Superior temporal gyrus (tissue), 1 donor: Measurements from ENCODE around the gene SGO2.
"Not testable (repeated sequence)": the region's sequence is repeated elsewhere in the genome, so short reads cannot be mapped to it uniquely, and the experiment has no call there.

Experiments
- DNase-seq: peaks from one replicate; pipeline ENCODE4 v3.0.0-alpha.2; 2016; ENCODE audit errors: extremely low spot score

The SGO2 gene

GRCh38 chr2:200624026-200624425, 98.0 kb downstream of the SGO2 start:
- DNase-seq = no peak

- no peak for DNase-seq
These were observed 98.7 kb downstream of the SGO2 start for GRCh38 chr2:200624658-200625057.

GRCh38 chr2:200625282-200625681, 99.3 kb downstream of the SGO2 start:
- DNase-seq = no peak

DNA sequence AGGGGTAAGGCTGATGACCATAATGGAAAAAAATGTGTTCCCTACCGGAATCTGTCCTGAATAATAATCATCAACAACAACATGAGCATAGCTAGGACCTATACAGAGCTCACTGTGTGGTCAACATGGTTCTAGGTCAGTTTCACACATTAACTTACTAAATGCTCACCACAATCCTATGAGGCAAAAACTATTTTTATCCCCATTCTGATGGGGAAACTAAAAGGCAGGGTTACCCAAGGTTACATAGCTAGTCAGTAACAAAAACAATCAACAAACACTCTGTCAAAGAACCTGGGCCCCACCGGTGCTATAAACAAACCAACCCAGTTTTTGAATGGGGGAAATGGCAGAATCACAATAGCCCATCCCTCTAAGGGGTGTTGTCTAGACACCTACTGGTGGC, 100.0 kb downstream of the SGO2 start:
- no peak for DNase-seq

DNA sequence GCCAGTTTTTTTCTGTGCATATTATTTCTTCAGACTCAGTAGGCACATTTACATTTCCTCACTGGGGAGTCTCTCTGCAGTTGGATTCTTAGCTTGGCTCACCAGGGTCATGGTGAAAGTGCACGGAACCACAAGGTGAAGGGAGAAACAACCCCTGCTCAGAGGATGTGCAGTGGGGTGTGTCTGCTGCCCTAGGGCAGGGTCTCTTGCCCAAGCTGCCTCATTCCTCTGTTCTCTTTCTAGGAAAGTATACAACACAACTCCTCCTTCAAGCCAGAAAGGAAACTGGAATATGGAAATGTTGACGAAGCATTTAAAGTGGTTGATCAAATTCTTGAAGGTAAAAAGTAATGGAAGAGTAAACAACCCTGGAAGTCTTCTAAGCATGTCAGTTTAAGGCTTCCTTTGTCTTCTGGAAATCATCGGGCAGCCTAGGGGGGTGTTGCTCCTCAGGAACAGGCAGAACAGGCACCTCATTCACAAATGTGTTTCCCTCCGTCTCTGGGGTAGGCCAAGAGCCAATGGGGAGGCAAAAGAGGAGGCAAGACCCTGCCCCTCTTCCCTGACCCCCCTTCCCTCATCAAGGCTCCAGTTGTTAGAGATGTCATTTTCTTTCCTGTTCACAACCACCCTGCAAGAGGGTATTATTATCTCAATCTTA, 101.2 kb downstream of the SGO2 start:
- DNase-seq = no peak

DNA sequence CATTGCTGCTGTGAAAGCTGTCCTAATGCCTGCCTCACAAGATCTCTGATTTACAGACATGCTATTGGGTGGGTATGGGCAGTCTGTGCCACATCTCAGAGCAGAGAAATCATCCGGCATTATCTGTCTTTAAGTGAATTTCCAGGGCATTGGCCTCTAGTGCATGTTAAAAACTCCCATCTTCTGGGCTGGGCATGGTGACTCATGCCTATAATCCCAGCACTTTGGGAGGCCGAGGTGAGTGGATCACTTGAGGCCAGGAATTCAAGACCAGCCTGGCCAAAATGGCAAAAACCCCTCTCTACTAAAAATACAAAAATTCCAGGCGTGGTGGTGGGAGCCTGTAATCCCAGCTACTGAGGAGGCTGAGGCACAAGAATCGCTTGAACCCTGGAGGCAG, 102.5 kb downstream of the SGO2 start:
- DNase-seq = not testable (repeated sequence)

DNA sequence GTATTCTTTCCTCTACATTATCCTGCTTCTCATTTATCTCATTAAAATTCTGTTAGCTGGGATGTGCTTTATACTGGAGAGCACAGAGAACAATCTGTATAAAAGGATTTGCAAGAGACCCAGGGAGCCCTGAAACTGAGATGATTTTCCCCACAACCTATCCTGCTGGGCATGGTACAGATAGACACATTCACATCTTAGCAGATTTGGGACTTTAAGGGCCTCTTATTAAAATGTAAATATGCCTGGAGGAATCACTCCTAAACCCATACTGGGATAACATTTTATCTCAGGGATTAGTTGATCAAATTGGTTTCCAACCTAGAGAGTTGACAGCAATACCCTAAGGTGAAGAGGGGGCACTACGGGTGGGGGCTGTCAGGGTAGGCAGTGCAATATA, 105.3 kb downstream of the SGO2 start:
- DNase-seq = no peak
